IPS DF 4.7 (cell line): ENCODE results near the gene PIP5KL1.

Experiments
- DNase-seq: peaks from one replicate; pipeline ENCODE4 v3.0.0-alpha.2; 2013; ENCODE audit warnings: low spot score; ENCODE audit errors: extremely low read depth

Gene PIP5KL1

DNA sequence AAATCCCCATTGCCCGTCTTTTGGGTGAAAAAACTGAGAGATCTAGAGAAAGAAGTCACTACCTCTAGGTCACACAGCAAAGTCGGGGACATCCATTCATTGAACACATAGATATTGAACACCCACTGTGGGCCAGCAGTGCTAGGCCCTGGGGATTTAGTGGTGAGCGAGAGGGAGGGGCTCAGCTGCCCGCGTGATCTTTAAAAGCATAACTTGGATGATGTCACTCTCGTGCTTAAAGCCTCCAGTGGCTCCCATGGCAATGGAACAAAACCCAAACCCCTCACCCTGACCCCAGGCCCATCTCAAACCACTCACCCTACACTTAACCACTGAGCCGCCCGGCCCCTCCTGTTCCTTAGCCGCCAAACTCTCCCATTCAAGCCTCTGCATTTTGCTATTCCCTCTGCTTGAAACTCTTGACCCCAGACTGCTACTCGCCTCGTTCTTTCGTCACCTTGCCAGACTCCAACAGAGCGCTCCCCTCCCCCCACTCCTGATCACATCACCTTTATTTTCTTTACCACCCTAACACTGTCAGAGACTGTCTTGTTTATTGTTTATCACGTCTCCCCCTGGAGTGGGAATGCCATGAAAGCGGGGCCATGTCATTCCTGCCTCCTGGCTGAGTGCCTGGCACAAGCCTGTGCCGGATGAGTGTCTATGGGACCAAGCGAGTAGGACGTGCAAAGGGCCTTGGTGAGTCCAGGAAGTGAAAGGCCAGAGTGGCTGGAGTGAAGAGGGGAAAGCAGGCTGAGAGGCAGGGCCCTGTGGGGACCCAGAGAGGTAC, 710 bp upstream of the PIP5KL1 start:
- DNase-seq: no peak

DNA sequence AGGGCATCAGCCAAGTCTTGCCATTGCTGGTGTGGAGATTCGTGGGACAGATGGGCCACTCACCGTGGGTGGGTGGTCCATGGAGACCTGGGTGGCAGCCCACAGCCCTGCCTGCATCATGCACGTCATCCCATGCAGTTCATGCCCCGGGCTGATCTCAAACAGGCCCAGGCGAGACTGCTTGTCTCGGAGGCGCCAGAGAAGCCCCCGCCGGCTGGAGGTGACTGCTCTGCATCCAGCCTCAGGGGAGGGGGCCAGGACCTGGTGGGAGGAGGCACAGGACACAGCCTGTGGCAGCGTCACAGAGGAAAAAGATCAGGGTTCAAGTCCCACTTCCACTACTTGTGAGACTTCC, 975 bp downstream of the PIP5KL1 start:
- DNase-seq: no peak

- DNase-seq: no peak
Measured at GRCh38 chr9:127928676-127929624, 1.6 kb downstream of the PIP5KL1 start.

- DNase-seq: no peak
Measured at GRCh38 chr9:127927988-127928675, 2.4 kb downstream of the PIP5KL1 start.

- DNase-seq: no peak
Measured at GRCh38 chr9:127927201-127927987, 3.2 kb downstream of the PIP5KL1 start.

DNA sequence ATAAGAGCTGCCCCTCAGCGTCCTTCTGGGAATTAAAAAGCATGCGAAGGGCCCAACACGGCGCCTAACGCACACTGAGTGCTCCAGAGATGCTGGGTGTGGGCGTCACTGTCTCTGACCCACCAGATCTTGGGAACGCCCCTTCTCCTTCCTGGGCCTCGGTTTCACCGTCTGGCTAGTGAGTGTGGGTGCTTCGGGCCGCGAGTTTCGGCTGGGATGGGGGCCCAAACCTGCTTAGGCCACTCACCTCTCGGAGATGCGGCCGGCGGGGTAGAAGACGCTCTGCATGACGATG, 3.7 kb downstream of the PIP5KL1 start:
- no peak for DNase-seq

- DNase-seq: no peak
Measured at GRCh38 chr9:127925959-127926905, 4.3 kb downstream of the PIP5KL1 start.

DNA sequence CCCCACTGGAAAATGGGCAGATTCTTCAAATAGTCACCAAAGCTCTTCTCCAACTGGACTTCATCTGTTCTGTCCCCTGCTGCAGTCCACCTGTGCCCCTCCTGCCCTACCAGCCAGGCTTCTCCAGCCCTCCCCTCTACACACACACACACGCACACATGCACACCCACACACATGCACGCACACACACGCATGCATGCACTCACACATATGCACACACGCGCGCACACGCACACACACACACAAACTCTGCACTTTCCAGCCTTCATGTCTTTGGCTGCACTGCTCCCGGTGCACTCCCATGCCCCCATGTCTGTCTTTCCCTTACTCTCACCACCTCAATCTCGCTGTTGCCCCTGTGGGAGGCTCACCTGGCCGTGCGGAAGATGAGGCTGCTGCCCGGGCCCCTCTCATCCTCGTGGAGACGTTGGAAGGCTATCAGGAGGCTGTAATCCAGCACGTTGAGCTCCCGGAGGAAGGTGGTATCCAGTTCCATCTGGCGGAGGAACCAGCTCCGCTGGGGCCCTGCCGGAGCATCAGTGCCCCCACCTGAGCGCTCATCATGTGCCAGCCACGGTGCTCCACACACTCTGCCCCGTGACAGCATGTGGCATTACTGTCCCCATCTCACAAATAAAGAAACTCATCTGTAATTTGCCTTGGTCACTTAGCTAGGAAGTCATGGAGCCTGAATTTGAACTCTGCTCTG, 5.7 kb downstream of the PIP5KL1 start:
- no peak for DNase-seq

DNA sequence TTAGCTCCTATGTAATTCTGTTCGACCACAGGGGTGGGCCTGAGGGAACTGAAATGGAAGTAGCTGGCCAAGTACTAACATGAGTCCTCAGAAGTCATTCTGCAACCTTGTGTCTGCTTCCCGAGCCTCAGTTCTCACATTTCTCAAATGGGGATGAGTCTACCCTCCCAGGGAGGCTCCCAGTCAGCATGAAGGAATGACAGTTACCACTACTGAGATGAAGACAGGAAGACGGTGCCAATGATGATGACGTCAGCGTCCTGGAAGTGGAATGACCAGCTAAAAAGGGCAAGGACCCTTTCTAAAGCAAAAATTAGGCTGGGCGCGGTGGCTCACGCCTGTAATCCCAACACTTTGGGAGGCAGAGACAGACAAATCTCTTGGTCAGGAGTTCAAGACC, 6.8 kb downstream of the PIP5KL1 start:
- no peak for DNase-seq

DNA sequence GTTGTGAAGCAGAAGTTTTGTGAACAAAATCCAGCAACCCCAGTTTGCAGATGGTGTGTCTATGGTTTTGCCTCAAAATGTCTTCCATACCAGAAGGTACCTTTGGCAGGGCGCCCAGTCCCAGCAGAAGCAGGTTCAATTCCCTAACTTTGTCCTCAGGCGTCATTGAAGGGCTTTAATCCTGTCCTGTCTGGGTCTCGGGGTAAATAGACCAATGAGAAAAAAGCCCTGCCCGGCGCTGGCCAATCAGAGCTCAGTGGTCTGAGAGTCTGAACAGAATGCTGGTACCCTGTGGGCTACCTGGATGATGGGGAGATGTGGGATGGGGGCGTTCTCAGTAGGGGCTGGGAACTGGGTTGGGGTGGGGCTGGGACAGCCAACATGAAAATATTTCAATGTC, 7.5 kb downstream of the PIP5KL1 start:
- DNase-seq: no peak

DNA sequence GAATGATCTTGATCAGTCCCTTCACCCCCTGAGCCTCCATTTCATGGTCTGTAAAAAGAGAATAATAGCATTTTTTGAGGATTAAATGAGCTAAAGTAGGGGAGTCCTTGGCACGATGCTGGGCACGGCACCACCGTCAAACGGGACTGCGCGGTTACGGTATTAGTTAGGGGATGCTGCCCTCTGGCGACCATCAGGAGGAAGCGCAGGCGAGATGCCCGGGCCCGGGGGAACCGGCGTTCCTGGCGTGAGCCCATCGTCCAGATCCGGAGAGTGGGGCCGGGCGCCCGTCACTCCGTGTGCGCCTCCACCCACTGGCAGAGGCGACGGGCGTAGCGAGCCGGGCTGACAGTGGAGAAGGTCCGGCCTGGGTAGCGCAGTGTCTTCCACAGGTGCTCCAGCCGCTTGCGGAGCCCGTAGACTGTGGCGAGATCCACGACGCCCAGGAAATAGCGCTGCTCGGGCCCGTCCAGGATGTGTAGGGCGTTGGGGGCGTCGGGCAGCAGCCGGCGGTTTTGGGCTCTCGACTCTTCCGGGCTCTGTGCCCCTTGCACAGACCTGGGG, 8.9 kb downstream of the PIP5KL1 start:
- no peak for DNase-seq

DNA sequence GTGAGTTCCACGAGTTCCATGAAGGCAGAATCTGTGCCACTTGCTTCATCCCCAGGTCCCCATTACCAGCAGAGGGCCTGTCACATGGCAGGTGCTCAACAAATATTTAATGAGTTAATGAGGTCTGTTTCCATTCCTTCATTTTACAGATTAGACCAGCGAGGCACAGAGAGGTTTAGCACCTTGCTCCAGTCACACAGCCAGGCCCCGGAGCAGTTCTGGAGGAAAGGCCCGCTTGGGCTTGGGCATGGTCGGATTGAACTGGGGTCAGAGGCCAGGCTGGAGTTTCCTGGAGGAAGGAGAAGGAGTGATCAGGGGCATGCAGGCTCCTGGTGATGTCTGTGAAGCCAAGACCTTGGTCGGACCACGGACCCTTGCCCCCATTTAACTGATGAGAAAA, 9.8 kb downstream of the PIP5KL1 start:
- no peak for DNase-seq

DNA sequence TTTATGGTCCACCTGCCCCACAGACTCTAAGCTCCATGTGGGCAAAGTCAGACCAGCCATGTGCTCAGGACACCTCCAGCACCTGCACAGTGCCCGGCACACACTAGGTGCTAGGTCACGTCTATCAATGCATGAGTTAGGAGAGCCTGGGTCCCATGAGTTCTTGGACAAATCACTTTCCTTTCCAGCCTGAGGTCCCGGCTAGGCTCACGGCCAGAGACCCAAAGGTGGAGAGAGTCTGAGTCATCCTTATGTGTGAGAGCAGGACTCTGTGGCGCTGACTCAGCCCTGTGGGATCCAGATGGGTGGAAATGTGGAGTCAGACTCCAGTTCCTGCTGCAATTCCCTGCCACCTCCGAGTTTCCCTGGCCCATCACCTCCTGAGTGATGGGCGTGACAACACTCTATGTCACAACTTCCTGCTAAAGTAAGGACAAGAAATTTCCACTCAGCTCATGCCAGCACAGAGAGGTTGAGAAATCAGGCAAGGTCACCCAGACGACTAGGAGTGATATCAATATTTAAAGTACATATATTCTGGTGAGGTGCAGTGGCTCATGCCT, 11.2 kb downstream of the PIP5KL1 start:
- DNase-seq: no peak

- no peak for DNase-seq
Measured at GRCh38 chr9:127918183-127919107, 12.1 kb downstream of the PIP5KL1 start.

DNA sequence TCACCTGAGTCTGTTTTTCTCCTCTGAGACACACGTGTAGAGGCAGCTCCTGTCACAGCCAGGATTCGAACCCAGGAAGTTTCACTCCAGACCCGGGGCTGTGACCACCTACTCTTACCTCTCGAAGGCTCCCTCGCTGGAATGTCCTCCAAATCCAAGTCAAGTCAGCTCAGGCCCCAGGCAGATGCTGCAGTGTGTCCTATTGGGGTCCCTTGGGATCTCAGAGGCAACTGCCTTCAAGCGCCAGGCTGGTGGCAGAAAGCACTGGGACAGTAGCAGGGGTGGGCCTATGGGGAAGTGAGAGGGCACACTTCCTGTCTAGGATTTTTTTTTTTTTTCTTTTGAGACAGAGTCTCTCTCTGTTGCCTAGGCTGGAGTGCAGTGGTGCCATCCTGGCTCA, 13.0 kb downstream of the PIP5KL1 start:
- DNase-seq: no peak

- no peak for DNase-seq
Measured at GRCh38 chr9:127916720-127917581, 13.6 kb downstream of the PIP5KL1 start, which contains the start of gene ST6GALNAC4. TSS of gene ST6GALNAC4 (minus strand) at chr9:127917041. CDS start at chr9:127916419, 622 bp downstream.
